Measurements from ENCODE around the gene MRPL46.
"Not testable (repeated sequence)": the region's sequence is repeated elsewhere in the genome, so short reads cannot be mapped to it uniquely, and the experiment has no call there.

MRPL46 gene

GRCh38 chr15:88441076-88441730, 26.0 kb downstream of the MRPL46 start:
- no peak for DNase-seq (ENCODE audit: low spot score)

- DNase-seq (ENCODE audit: low spot score), result no peak
Measured at GRCh38 chr15:88440021-88440420, 27.2 kb downstream of the MRPL46 start.

- no peak for DNase-seq (ENCODE audit: low spot score)
Measured at GRCh38 chr15:88438181-88438580, 29.0 kb downstream of the MRPL46 start.

GRCh38 chr15:88434106-88434505, 33.1 kb downstream of the MRPL46 start:
- not testable (repeated sequence) for DNase-seq (ENCODE audit: low spot score)

GRCh38 chr15:88433046-88433685, 34.0 kb downstream of the MRPL46 start:
- DNase-seq (ENCODE audit: low spot score), result no peak

- no peak for DNase-seq (ENCODE audit: low spot score)
Measured at GRCh38 chr15:88431441-88431840, 35.7 kb downstream of the MRPL46 start.

- no peak for DNase-seq (ENCODE audit: low spot score)
Measured at GRCh38 chr15:88430051-88430450, 37.1 kb downstream of the MRPL46 start.

- no peak for DNase-seq (ENCODE audit: low spot score)
Measured at GRCh38 chr15:88428805-88429605, 38.2 kb downstream of the MRPL46 start.

- DNase-seq (ENCODE audit: low spot score), result no peak
Measured at GRCh38 chr15:88428053-88428452, 39.1 kb downstream of the MRPL46 start.

- DNase-seq (ENCODE audit: low spot score), result no peak
Measured at GRCh38 chr15:88426304-88426703, 40.9 kb downstream of the MRPL46 start.

GRCh38 chr15:88423331-88423730, 43.9 kb downstream of the MRPL46 start:
- no peak for DNase-seq (ENCODE audit: low spot score)

GRCh38 chr15:88419830-88420229, 47.4 kb downstream of the MRPL46 start:
- DNase-seq (ENCODE audit: low spot score), result no peak

All from CD4-positive, alpha-beta T cell treated with Interleukin-15 for 4 hours (primary cell).